GM21825 (cell line): ENCODE data around the gene F3.

Experiments used
- ATAC-seq: cut with Tn5 transposase; IDR thresholded peaks from one replicate; pipeline ENCODE4 v1.9.1; 2021; ENCODE audit warnings: mild to moderate bottlenecking, moderate library complexity; ENCODE audit not compliant: unreplicated experiment

The F3 gene

DNA sequence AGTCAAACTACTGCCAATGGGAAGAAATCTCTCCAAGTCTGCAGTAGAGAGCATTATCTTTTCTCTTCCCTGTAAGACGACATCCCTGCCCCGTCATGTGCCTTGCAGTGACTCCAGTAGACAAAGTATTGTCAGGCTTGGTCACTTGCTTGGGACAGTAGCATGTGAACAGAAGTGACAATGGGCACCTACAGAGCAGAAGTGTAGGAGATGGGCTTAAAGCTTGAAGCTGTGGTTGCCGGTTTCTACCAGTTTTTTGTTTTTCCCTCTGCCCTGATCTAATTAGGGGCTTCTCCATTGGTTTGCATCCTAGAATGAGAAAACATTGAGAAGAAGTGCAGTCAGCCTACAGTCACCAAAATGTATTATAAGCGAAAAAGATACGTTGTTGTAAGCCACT lies 12.7 kb downstream of the F3 start:
- no peak for ATAC-seq

DNA sequence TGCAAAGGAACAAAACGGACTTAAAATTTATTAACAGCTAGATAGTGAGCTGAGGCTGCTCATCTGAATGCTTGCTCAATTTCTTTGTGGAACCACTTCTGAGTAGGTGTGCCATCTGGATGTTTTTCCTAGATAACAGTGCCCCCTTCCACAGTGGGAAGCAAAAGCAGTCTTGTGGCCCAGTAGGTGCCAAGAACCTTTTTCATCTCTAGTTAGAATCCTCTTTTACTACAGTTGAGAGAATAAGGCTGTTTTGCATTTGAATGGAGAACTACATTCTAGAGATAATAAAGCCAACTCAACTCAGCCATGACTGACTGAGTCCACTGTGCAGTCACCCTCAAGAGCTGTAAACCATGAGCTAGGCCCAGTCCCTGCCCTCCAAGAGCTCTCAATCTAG lies 13.3 kb downstream of the F3 start:
- ATAC-seq: no peak

GRCh38 chr1:94527447-94528031 lies 14.0 kb downstream of the F3 start:
- ATAC-seq: no peak

GRCh38 chr1:94526152-94526980 lies 15.2 kb downstream of the F3 start:
- ATAC-seq: no peak

GRCh38 chr1:94524531-94524930 lies 17.0 kb downstream of the F3 start:
- ATAC-seq: no peak

DNA sequence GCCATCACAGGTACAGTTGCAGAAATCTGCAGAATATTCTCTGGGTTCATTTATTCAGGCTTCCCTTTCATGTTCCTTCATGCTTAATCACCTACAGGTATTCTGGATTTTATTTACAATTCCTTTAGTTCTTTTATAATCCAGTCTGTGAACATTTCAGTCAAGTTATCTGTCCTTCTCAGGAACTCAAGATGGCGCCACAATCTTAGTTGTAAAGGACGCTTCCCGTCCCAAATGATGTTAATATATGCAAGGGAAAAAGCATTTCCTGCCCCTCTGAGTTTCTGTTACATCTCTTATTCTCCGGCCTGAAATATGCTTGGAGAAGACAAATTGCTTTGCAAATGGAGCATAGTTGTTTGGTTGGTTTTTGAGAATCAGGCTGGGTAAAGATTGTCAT lies 19.3 kb downstream of the F3 start:
- ATAC-seq: no peak

DNA sequence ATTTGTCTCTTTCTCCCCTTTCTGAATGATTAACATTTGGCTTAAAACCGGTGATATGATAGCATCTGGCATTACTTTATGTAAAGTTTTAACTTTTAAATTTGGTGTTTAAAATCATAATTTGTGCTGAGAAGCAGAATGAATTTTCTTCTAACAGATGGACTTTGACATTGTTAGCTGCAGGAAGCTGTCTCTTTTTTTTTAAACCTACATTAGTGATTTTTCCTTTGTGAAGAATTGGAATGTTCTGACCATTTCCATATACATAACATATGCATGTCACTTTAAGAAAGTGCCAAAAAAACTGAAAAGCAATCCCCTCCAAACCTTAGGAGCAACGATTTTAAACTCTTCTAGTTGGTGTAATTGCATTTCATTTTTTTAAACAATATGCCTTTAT lies 22.2 kb downstream of the F3 start:
- ATAC-seq: no peak

GRCh38 chr1:94515296-94515947 lies 26.1 kb downstream of the F3 start:
- no peak for ATAC-seq

GRCh38 chr1:94514095-94514727 lies 27.3 kb downstream of the F3 start:
- ATAC-seq: no peak

GRCh38 chr1:94512816-94513215 lies 28.7 kb downstream of the F3 start:
- no peak for ATAC-seq

GRCh38 chr1:94504601-94505000 lies 37.0 kb downstream of the F3 start:
- no peak for ATAC-seq

GRCh38 chr1:94503153-94503552 lies 38.4 kb downstream of the F3 start:
- ATAC-seq: no peak

GRCh38 chr1:94501935-94502334 lies 39.6 kb downstream of the F3 start:
- ATAC-seq: no peak

DNA sequence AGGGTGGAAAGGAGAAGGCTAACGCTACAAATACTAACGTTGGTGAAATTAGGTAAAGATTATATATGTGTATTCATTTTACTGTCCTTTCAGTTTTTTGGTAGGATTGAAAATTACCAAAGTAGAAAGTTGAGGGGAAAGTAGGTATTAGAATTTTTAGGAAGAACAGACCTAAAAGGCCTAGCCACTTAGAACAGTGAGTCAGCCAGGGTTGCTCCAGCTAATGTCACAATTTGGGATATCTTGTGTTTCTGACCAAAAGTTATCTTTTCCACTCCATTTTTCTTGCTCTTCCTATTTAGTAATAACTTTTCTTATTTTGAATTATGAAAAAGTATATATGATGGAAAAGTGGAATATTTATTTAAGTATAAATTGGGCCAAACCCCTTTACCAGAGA lies 40.1 kb downstream of the F3 start:
- ATAC-seq: no peak

- ATAC-seq: no peak
These were observed 45.3 kb downstream of the F3 start for GRCh38 chr1:94496076-94496755.

DNA sequence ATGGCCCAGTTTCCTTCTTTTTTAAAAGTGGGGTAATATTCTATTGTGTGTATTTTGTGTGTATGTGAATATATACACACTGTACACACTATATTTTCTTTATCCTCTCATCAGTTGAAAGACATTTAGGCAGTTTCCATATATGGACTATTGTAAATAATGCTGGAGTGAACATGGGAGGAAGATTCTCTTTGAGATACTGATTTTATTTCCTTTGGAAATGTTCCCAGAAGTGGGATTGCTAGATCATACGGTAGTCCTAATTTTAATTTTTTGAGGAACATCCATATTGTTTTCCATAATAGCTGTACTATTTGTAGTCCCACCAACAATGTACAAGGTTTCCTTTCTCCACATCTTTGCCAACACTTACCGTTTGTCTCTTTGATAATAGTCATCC lies 51.0 kb downstream of the F3 start:
- ATAC-seq: no peak

GRCh38 chr1:94486990-94487389 lies 54.6 kb downstream of the F3 start:
- no peak for ATAC-seq

- ATAC-seq: peak; percentile 68
These were observed 60.1 kb downstream of the F3 start for GRCh38 chr1:94481473-94481933.

DNA sequence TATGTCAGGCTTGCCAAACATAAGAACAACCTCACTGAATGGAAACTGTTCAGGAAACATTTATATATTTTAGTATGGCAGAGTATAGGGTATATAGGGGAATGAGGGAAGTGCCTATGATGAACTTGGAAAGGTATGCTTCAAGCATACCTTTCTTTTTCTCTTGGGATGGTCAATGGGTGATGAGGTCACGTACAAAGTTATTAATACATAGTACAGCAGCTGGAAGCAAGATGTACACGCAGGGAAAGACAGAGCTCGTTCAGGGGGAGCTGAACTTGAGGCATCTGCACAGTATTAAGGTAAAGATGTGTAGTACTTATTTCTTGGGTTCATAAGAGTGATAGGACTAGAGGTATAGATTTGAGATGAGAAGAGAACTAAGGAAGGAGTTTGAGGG lies 61.9 kb downstream of the F3 start:
- ATAC-seq: no peak
